GM12878 (cell line): ENCODE results near the gene KRTAP12-1. TPM values are rescaled to one million over a fixed set of nuclear protein-coding genes. Genes with fewer than 3 reads are reported as not detected.

Experiments used
- ATAC-seq: fragments of 200-7000 bp; cut with Tn5 transposase; 3 replicates; pipeline ENCODE4 v1.9.1; 2020; ENCODE audit warnings: mild to moderate bottlenecking, moderate library complexity
- BruUV-seq: library from RNA; stranded (reverse); fragments of 400-500 nt; replicated peaks from 2 replicates; lab custom pipeline; 2021; lab: Mats Ljungman, UMichigan
- CTCF ChIA-PET: fragments of 300-600 bp; sonication (Branson Sonifier 250); formaldehyde crosslinking; extraction: SDS; loops from one replicate; lab custom pipeline; 2021; ENCODE audit warnings: inconsistent platforms; lab: Yijun Ruan, JAX
- POLR2A ChIA-PET: fragments of 350-600 bp; formaldehyde crosslinking; extraction: SDS; loops from one replicate; lab custom pipeline; 2021; ENCODE audit warnings: inconsistent platforms; lab: Charles Lee
- RAD21 ChIA-PET: fragments of 300-600 bp; sonication (Branson Sonifier 250); formaldehyde crosslinking; loops from one replicate; lab custom pipeline; 2023; ENCODE audit warnings: antibody characterized with exemption; ENCODE audit not compliant: unreplicated experiment; lab: Charles Lee
- SMC1A ChIA-PET: fragments of 300-600 bp; sonication (Branson Sonifier 250); formaldehyde crosslinking; loops from one replicate; lab custom pipeline; 2023; ENCODE audit not compliant: unreplicated experiment, uncharacterized antibody; lab: Charles Lee
- DNase-seq: peaks from one replicate; pipeline ENCODE4 v3.0.0-alpha.2; 2011; ENCODE audit warnings: low read depth, low spot score
- FAIRE-seq: peaks from 3 replicates; lab custom pipeline; 2011; peaks lifted over from hg19 to GRCh38; lab: Jason Lieb, UNC
- H2AFZ ChIP-seq: 2 replicates; pipeline ENCODE4 v1.6.0; 2011; ENCODE audit warnings: low read depth, low read length, control low read depth; ENCODE audit not compliant: control insufficient read depth
- H3K27ac ChIP-seq: 2 replicates; pipeline ENCODE4 v1.5.1; 2011; ENCODE audit warnings: control low read depth; ENCODE audit not compliant: control insufficient read depth, insufficient read depth
- H3K27me3 ChIP-seq, 2 experiments: replicated peaks in 1 of 2; 2 replicates each; pipeline versions ENCODE4 v1.6.0 to v1.6.1; 2011; ENCODE audit warnings: low read length in 1 of 2; ENCODE audit not compliant: control insufficient read depth in 2 of 2, insufficient read depth in 2 of 2
- H3K36me3 ChIP-seq, 2 experiments: 2 replicates each; pipeline ENCODE4 v1.5.1; 2011; ENCODE audit warnings: low read length in 1 of 2; ENCODE audit not compliant: control insufficient read depth in 2 of 2, insufficient read depth in 2 of 2
- H3K4me1 ChIP-seq: 2 replicates; pipeline ENCODE4 v1.6.1; 2011; ENCODE audit warnings: mild to moderate bottlenecking, low read length, moderate library complexity, mixed read lengths; ENCODE audit not compliant: control insufficient read depth, insufficient read depth
- H3K4me2 ChIP-seq: 2 replicates; pipeline ENCODE4 v1.6.0; 2011; ENCODE audit warnings: control low read depth; ENCODE audit not compliant: control insufficient read depth, insufficient read depth
- H3K4me3 ChIP-seq: fragments of 200-600 bp; sonication (generic); 2 replicates; pipeline ENCODE4 v1.5.1; 2016
- H3K79me2 ChIP-seq: 2 replicates; pipeline ENCODE4 v1.6.0; 2011; ENCODE audit warnings: low read length; ENCODE audit not compliant: control insufficient read depth, insufficient read depth
- H3K9ac ChIP-seq: 2 replicates; pipeline ENCODE4 v1.8.0; 2011; ENCODE audit warnings: low read length, control low read depth, mixed read lengths; ENCODE audit not compliant: control insufficient read depth, insufficient read depth
- H3K9me3 ChIP-seq: replicated peaks from 3 replicates; pipeline ENCODE4 v1.5.1; 2011; ENCODE audit warnings: mild to moderate bottlenecking, low read length; ENCODE audit not compliant: control insufficient read depth, insufficient read depth
- H4K20me1 ChIP-seq: 2 replicates; pipeline ENCODE4 v1.6.0; 2011; ENCODE audit not compliant: control insufficient read depth, insufficient read depth
- ASH2L ChIP-seq: fragments of 300-600, 200-600 bp; sonication (generic); IDR thresholded peaks from 2 replicates; pipeline ENCODE4 v1.6.1; 2017; ENCODE audit warnings: low read depth, mild to moderate bottlenecking, borderline replicate concordance
- IRF5 ChIP-seq: fragments of 450-650 bp; IDR thresholded peaks from 2 replicates; pipeline ENCODE4 v1.6.1; 2017; ENCODE audit warnings: borderline replicate concordance
- NFYB ChIP-seq: IDR thresholded peaks from 2 replicates; pipeline ENCODE4 v1.6.1; 2011; ENCODE audit warnings: low read depth, mild to moderate bottlenecking, low read length, improper control_type of control experiment, moderate library complexity; ENCODE audit not compliant: insufficient read depth
- RB1 ChIP-seq: fragments of 450-650 bp; formaldehyde crosslinking; IDR thresholded peaks from 2 replicates; pipeline ENCODE4 v1.6.1; 2017; ENCODE audit warnings: mild to moderate bottlenecking, borderline replicate concordance
- SIX5 ChIP-seq: IDR thresholded peaks from 2 replicates; pipeline ENCODE4 v1.6.1; 2011; ENCODE audit warnings: mild to moderate bottlenecking, low read depth, low read length, moderate library complexity; ENCODE audit not compliant: severe bottlenecking
- WGBS: methylation state at CpG from one replicate; pipeline ENCODE4 v1.1.6; 2016; ENCODE audit warnings: low lambda C conversion rate; ENCODE audit not compliant: insufficient replicate concordance, insufficient coverage; ENCODE audit errors: missing lambda C conversion rate; 5-methylcytosine and 5-hydroxymethylcytosine counted together
- in situ Hi-C: fragments of 300-500 bp; cut with MboI; formaldehyde crosslinking; loops from 9 replicates; pipeline ENCODE4 v1.14.3; 2018; ENCODE audit warnings: mixed read lengths
- intact Hi-C: fragments of 100-400 bp; cut with micrococcal nuclease; formaldehyde crosslinking; loops from one replicate; pipeline ENCODE4 v1.14.2; 2022; ENCODE audit not compliant: unreplicated experiment
- polyA plus RNA-seq, 11 experiments: library from polyadenylated mRNA; depleted of rRNA in 4 of 11; unstranded in 6 of 11; stranded (reverse) in 5 of 11; fragments of >200 nt; fragmentation: Nextera tagmentation in 4 of 11; fragmentation: Illumina TruSeq in 1 of 11; extraction: Ambion mirVana in 4 of 11; extraction: Trizol in 1 of 11; gene quantifications; 1 replicate in 1 of 11; 2 replicates in 10 of 11; pipeline versions ENCODE4 v1.2.1 to v1.2.3, GENCODE V29; 2011 to 2016; ENCODE audit warnings: inconsistent platforms in 2 of 11, missing spikeins in 2 of 11, low read depth in 1 of 11
- total RNA-seq, 4 experiments: library from RNA; depleted of rRNA in 3 of 4; stranded (reverse); fragments of >200 nt in 3 of 4; fragmentation: Illumina TruSeq in 1 of 4; extraction: Trizol in 1 of 4; gene quantifications; 2 replicates each; pipeline versions ENCODE4 v1.2.1 to v1.2.3, GENCODE V29; 2013 to 2021

KRTAP12-1 gene
- total and polyA plus RNA-seq, 10 of the 15 experiments (the other 5 are each of a cell fraction or from before 2014, with no cell fraction given) = not detected

GRCh38 chr21:44643741-44644310, 38.1 kb downstream of the KRTAP12-1 start:
- Histone ChIP-seq H4K20me1 (no peaks in the 10 kb centered on the region), H3K36me3 (no peaks in the 10 kb centered on the region), H3K79me2 (no peaks in the 10 kb centered on the region), H3K9ac (no peak overlapping the region), H3K9me3 (peaks cover 1% of the 10 kb centered on the region; the same call in 1 of the 3 replicates), H3K4me2 (no peak overlapping the region), H2AFZ (no peak overlapping the region), H3K4me1 (no peaks in the 10 kb centered on the region), H3K4me3 (no peak overlapping the region), H3K27ac (no peak overlapping the region), H3K27me3 (no peaks in the 10 kb centered on the region)
- RAD21 ChIA-PET = no interaction called here
- no peak for DNase-seq
- POLR2A ChIA-PET = no interaction called here
- WGBS = 57% methylated on average over 13 of the region's 14 CpGs
- intact Hi-C loops (no loop called here), in situ Hi-C loops (no loop called here)
- CTCF ChIA-PET = no interaction called here
- no TSS peak for BruUV-seq
- no peak for TF ChIP-seq IRF5
- TF ChIP-seq ASH2L = no peak
- no peak for TF ChIP-seq SIX5
- no peak for ATAC-seq
- FAIRE-seq = no peak
- SMC1A ChIA-PET = no interaction called here

- TF ChIP-seq RB1 (no peak), NFYB (no peak)
- TF ChIP-seq, all 136 proteins: peak for 0
- intact Hi-C loops = no loop called here
- Histone ChIP-seq H3K4me3 (no peak overlapping the region), H3K79me2 (no peaks in the 10 kb centered on the region), H3K27me3 (no peaks in the 10 kb centered on the region), H3K9me3 (peaks cover 1% of the 10 kb centered on the region; the same call in 1 of the 3 replicates), H3K9ac (no peak overlapping the region), H3K27ac (no peak overlapping the region), H3K4me2 (no peak overlapping the region), H3K36me3 (no peaks in the 10 kb centered on the region), H2AFZ (no peak overlapping the region), H3K4me1 (no peaks in the 10 kb centered on the region), H4K20me1 (no peaks in the 10 kb centered on the region)
- CTCF ChIA-PET = no interaction called here
- in situ Hi-C loops = no loop called here
- POLR2A ChIA-PET = no interaction called here
- no TSS peak for BruUV-seq
- WGBS = 52% methylated on average over 5 of the region's 5 CpGs
- RAD21 ChIA-PET = no interaction called here
- SMC1A ChIA-PET = no interaction called here
- DNase-seq (no peak), ATAC-seq (no peak), FAIRE-seq (no peak)
These were observed 41.2 kb downstream of the KRTAP12-1 start for GRCh38 chr21:44640761-44641160.
